Measurements from ENCODE around the gene SELENON. TPM values are rescaled to one million over a fixed set of nuclear protein-coding genes. Genes with fewer than 3 reads are reported as not detected.

The SELENON gene
- total RNA-seq, 1 donor from 2014 or later = 45.7 TPM

- intact Hi-C loops (cut with DNase I) = loop anchor here (10.0 kb wide), 1 partner anchor 571 kb away; the partner anchor contains the start of gene RSRP1
- peak; percentile 44 for DNase-seq (ENCODE audit: missing footprints)
Observed at GRCh38 chr1:25816112-25816718, 16.2 kb downstream of the SELENON start.

GRCh38 chr1:25817840-25818501 lies 18.0 kb downstream of the SELENON start:
- intact Hi-C loops (cut with DNase I) = loop anchor here (10.0 kb wide), 1 partner anchor 573 kb away; the partner anchor contains the start of gene RSRP1
- no peak for DNase-seq (ENCODE audit: missing footprints)
- ATAC-seq = no peak

More at GRCh38 chr1:25816112-25816718, 16.2 kb downstream of the SELENON start:
- no peak for ATAC-seq

- ATAC-seq (no peak), DNase-seq (ENCODE audit: missing footprints) (no peak)
- intact Hi-C loops (cut with DNase I) = loop anchor here (10.0 kb wide), 1 partner anchor 574 kb away; the partner anchor contains the start of gene RSRP1
Observed at GRCh38 chr1:25818569-25818968, 18.6 kb downstream of the SELENON start.

- ATAC-seq = peak; percentile 92
- intact Hi-C loops (cut with DNase I) = loop anchor here (5.0 to 10.0 kb wide), 2 partner anchors 178 to 575 kb away; partner anchors contain the start of genes PAFAH2 and RSRP1
- peak; percentile 95 for DNase-seq (ENCODE audit: missing footprints)
Observed at GRCh38 chr1:25819491-25820246, 19.7 kb downstream of the SELENON start, which contains the start of gene MTFR1L. MTFR1L (plus strand) TSS chr1:25819954; CDS start chr1:25823105, 3,151 bp downstream.

GRCh38 chr1:25820247-25821111 lies 20.5 kb downstream of the SELENON start:
- ATAC-seq (peak; percentile 58), DNase-seq (ENCODE audit: missing footprints) (peak; percentile 85)
- intact Hi-C loops (cut with DNase I) = loop anchor here (5.0 kb wide), 1 partner anchor 177 kb away; the partner anchor contains the start of gene PAFAH2

GRCh38 chr1:25821112-25821476 lies 21.1 kb downstream of the SELENON start:
- DNase-seq (ENCODE audit: missing footprints) = no peak
- ATAC-seq = no peak
- intact Hi-C loops (cut with DNase I) = loop anchor here (5.0 kb wide), 1 partner anchor 176 kb away; the partner anchor contains the start of gene PAFAH2

- intact Hi-C loops (cut with DNase I) = loop anchor here (5.0 kb wide), 1 partner anchor 176 kb away; the partner anchor contains the start of gene PAFAH2
- DNase-seq (ENCODE audit: missing footprints) = no peak
- no peak for ATAC-seq
Observed at GRCh38 chr1:25821630-25822091, 21.7 kb downstream of the SELENON start.

GRCh38 chr1:25825605-25826004 lies 25.6 kb downstream of the SELENON start:
- intact Hi-C loops (cut with DNase I) = no loop called here
- DNase-seq (ENCODE audit: missing footprints) = no peak
- ATAC-seq = no peak

GRCh38 chr1:25826571-25826970 lies 26.6 kb downstream of the SELENON start:
- intact Hi-C loops (cut with DNase I) = no loop called here
- DNase-seq (ENCODE audit: missing footprints) (no peak), ATAC-seq (no peak)

- DNase-seq (ENCODE audit: missing footprints) (no peak), ATAC-seq (no peak)
- intact Hi-C loops (cut with DNase I) = no loop called here
Observed at GRCh38 chr1:25828491-25828890, 28.5 kb downstream of the SELENON start.

- ATAC-seq (peak; percentile 36), DNase-seq (ENCODE audit: missing footprints) (no peak)
- intact Hi-C loops (cut with DNase I) = no loop called here
Observed at GRCh38 chr1:25829046-25829445, 29.1 kb downstream of the SELENON start.

- no peak for ATAC-seq
- intact Hi-C loops (cut with DNase I) = no loop called here
- DNase-seq (ENCODE audit: missing footprints) = no peak
Observed at GRCh38 chr1:25831569-25832196, 31.7 kb downstream of the SELENON start.

- DNase-seq (ENCODE audit: missing footprints) (no peak), ATAC-seq (no peak)
- intact Hi-C loops (cut with DNase I) = no loop called here
Observed at GRCh38 chr1:25832336-25833037, 32.5 kb downstream of the SELENON start.

GRCh38 chr1:25833158-25833557 lies 33.2 kb downstream of the SELENON start:
- ATAC-seq = no peak
- intact Hi-C loops (cut with DNase I) = no loop called here
- DNase-seq (ENCODE audit: missing footprints) = no peak

GRCh38 chr1:25834894-25835293 lies 34.9 kb downstream of the SELENON start:
- ATAC-seq (no peak), DNase-seq (ENCODE audit: missing footprints) (no peak)
- intact Hi-C loops (cut with DNase I) = no loop called here

- intact Hi-C loops (cut with DNase I) = no loop called here
- ATAC-seq (no peak), DNase-seq (ENCODE audit: missing footprints) (no peak)
Observed at GRCh38 chr1:25836695-25837094, 36.7 kb downstream of the SELENON start.

- DNase-seq (ENCODE audit: missing footprints) (no peak), ATAC-seq (no peak)
- intact Hi-C loops (cut with DNase I) = no loop called here
Observed at GRCh38 chr1:25837262-25837875, 37.4 kb downstream of the SELENON start.

Data from Right ventricle myocardium inferior (tissue), 1 donor.